D721Med (cell line): Measurements from ENCODE around the gene EXOC2.
A peak's percentile ranks its signal among the peaks of the same experiment; 100 is the strongest.

Source experiments
- DNase-seq: peaks from one replicate; pipeline ENCODE4 v3.0.0; 2011; ENCODE audit warnings: low spot score; ENCODE audit not compliant: insufficient read length
- FAIRE-seq: peaks from 2 replicates; lab custom pipeline; 2011; peaks lifted over from hg19 to GRCh38; lab: Jason Lieb, UNC
- TF ChIP-seq, protein P1 (sequence below): IDR thresholded peaks from 2 replicates; pipeline ENCODE4 v1.5.1; 2012; ENCODE audit warnings: mild to moderate bottlenecking, control low read depth; ENCODE audit not compliant: insufficient read depth; ENCODE audit errors: missing control alignments

The EXOC2 gene

DNA sequence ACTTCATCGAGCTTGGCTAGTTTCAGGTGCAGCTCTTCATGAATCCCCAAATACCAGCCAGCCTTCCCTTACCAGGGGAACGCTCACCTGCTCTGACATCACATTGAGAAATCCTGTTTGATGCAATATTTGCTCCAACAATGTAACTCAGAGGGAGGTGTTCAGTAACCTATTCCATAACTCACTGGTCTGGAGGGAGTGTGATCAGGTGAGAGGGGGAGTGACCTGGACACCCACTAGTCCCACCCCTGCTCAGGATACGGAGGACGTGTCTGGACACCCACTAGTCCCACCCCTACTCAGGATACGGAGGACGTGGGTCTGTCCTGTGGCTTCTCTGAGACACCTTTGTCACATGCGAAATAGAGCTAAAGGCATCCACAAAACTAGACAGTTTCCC is 106.4 kb downstream of the EXOC2 start:
- FAIRE-seq (no peak), DNase-seq (no peak)
- TF ChIP-seq, protein P1, sequence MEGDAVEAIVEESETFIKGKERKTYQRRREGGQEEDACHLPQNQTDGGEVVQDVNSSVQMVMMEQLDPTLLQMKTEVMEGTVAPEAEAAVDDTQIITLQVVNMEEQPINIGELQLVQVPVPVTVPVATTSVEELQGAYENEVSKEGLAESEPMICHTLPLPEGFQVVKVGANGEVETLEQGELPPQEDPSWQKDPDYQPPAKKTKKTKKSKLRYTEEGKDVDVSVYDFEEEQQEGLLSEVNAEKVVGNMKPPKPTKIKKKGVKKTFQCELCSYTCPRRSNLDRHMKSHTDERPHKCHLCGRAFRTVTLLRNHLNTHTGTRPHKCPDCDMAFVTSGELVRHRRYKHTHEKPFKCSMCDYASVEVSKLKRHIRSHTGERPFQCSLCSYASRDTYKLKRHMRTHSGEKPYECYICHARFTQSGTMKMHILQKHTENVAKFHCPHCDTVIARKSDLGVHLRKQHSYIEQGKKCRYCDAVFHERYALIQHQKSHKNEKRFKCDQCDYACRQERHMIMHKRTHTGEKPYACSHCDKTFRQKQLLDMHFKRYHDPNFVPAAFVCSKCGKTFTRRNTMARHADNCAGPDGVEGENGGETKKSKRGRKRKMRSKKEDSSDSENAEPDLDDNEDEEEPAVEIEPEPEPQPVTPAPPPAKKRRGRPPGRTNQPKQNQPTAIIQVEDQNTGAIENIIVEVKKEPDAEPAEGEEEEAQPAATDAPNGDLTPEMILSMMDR, result no peak

DNA sequence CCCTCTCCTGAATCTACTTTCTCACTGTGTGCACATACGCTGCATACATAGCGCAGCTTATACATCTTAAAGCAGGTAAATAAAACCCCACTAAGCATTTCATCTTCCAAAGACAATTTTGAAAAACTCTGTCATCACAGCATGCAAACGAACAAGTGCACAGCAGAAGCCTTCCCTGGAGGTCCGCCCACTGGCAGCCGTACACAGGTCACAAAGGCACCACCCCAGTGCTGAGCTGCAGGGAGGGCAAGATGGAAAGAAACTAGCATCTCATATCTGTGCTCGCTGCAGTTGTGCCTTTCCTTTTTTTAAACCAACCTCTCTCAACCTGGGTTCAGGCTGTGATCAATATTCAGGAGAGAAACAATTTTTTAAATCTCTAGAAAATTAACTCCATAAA is 109.3 kb downstream of the EXOC2 start:
- FAIRE-seq (no peak), DNase-seq (no peak)
- TF ChIP-seq, protein P1, result no peak

DNA sequence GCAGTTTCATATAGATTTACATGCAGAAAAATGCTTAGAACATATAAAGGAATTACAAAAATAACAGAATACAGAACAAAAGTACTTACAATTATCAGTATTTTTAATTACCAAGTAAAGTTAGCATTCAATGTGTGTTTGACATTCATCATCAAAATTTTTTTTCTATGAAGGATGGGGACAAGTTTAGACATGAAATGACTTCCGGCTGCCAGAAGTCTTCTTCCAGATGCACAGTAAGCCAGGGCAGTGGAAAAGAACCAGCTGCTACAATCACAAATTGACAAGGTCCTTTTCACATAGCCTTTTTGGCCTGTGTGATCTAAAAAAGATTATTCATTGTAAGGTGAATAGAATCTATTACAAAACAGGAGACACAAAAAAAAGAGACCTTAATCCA is 109.8 kb downstream of the EXOC2 start:
- no peak for DNase-seq
- TF ChIP-seq, protein P1, result no peak
- FAIRE-seq, result no peak

DNA sequence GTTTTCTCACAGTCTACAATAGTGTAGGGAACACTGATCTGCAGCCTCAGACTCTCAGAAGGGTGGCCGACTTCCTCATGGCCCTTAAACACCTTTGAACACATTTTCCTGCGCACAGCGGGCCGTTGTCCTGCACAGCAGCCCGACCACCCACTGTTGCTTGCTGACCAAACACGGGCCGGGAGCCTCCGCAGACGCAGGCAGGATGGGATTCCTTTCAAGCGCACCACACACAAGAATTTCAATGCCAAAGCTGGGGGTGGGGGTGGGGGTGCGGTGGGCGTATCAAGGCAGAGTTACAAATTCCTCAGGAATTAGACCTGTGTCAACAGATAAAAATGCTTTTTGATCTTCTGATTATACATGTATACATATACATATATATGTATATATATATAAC is 110.6 kb downstream of the EXOC2 start:
- DNase-seq (no peak), FAIRE-seq (no peak)
- TF ChIP-seq, protein P1, result no peak

DNA sequence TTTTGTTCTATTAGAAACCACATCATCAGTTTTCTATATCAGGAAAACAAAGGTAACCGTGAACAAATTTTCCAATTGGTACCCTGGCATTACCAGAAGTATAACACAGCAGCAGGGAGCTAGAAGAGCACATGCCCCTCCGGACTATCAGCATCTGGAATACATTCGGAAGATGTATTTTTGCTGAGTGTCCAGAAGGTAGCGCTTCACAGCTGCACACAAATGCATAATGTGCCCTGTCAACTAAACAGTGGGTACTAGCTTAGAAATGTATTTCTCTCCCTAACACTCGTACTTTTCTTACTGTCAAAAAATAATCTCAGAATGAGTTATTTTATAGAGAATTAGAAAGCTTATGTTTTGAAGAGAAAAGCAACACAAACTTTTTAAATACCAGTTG is 113.6 kb downstream of the EXOC2 start:
- FAIRE-seq (no peak), DNase-seq (no peak)
- TF ChIP-seq, protein P1, result peak; percentile 23

DNA sequence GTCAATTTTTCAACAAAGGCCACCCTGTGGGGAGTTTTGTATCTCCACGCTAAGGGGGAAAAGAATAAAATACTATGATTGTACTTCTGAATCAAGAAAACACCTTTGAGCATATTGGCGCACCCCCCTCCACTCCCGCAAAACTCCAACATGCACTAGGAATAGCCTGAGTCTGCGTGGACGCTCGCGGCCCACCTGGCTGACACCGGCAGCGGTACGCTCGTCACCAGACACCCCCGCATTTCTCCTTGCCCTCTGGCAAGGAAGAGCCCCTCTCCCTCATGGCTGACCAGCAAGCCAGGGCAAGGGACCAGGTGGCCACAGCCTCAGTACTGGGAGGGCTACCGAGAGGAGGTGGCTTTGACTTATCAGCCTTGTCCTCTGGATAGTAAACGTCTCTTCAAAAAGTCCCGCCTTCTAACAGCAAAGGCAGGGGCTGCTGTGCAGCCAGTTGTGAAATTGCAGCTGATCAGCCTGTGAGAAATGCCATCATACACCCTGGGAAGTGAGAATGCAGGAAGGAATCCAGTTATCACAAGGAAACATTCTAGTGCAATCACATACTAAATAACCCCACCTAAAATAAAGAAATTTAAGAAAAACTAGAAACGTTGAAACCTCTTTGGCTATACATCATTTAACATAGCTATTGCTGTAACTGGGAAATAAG is 120.2 kb downstream of the EXOC2 start:
- TF ChIP-seq, protein P1, result no peak
- no peak for DNase-seq
- FAIRE-seq, result no peak

DNA sequence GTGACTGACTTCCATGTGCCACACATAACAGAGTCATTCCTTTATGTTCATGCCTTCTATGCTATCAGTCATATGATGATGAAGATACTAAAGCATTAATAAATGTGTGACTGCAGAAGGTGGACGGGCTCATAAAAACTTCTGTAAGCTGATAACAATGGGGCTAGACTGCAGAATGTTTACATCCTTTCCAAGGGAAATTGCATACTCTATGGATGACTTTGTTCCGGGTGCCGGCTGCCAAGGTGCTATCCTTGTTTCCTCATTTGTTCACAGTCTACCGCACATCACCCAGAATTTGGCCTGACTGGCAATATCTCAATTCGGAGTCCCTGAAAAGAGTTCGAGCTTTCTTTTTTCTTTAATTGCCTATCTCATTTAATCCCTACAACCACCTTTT is 121.0 kb downstream of the EXOC2 start:
- no peak for FAIRE-seq
- no peak for DNase-seq

More for the DNA sequence above, 121.0 kb downstream of the EXOC2 start:
- TF ChIP-seq, protein P1, result no peak
